ENCODE data around the gene ECHDC1.

GRCh38 chr6:127276331-127276730 lies 67.1 kb downstream of the ECHDC1 start:
- TF ChIP-seq CTCF (IDR thresholded peaks at IDR 0.05) (no peak), POLR2A (IDR thresholded peaks at IDR 0.05) (no peak)
